SJCRH30 (cell line): ENCODE data around the gene GRIK4. TPM values are rescaled to one million over a fixed set of nuclear protein-coding genes. Genes with fewer than 3 reads are reported as not detected.

Experiments
- DNase-seq, 2 experiments: peaks; one replicate each; pipeline ENCODE4 v3.0.0-alpha.2; 2015 to 2020
- H3K27ac ChIP-seq: fragments of 250-450 bp; sonication (Bioruptor Pico); 2 replicates; pipeline ENCODE4 v1.5.1; 2020; ENCODE audit warnings: mild to moderate bottlenecking, moderate library complexity
- H3K27me3 ChIP-seq: fragments of 250-450 bp; sonication (Bioruptor Pico); 2 replicates; pipeline ENCODE4 v1.5.1; 2020; ENCODE audit warnings: mild to moderate bottlenecking, moderate library complexity
- H3K36me3 ChIP-seq: fragments of 250-450 bp; sonication (Bioruptor Pico); 2 replicates; pipeline ENCODE4 v1.5.1; 2020; ENCODE audit warnings: mild to moderate bottlenecking, moderate library complexity
- H3K4me1 ChIP-seq: fragments of 250-450 bp; sonication (Bioruptor Pico); 2 replicates; pipeline ENCODE4 v1.5.1; 2020; ENCODE audit warnings: mild to moderate bottlenecking, moderate library complexity
- H3K4me3 ChIP-seq: fragments of 250-450 bp; sonication (Bioruptor Pico); 2 replicates; pipeline ENCODE4 v1.5.1; 2020; ENCODE audit warnings: mild to moderate bottlenecking, moderate library complexity
- H3K9me3 ChIP-seq: fragments of 250-450 bp; sonication (Bioruptor Pico); replicated peaks from 2 replicates; pipeline ENCODE4 v1.5.1; 2020; ENCODE audit warnings: mild to moderate bottlenecking, moderate library complexity
- total RNA-seq: library from RNA; depleted of rRNA; stranded (reverse); fragments of >200 nt; shearing (Covaris generic); gene quantifications from 2 replicates; pipeline ENCODE4 v1.2.3, GENCODE V29; 2014

The GRIK4 gene
- total RNA-seq, 1 experiment from 2014 or later, result not detected

DNA sequence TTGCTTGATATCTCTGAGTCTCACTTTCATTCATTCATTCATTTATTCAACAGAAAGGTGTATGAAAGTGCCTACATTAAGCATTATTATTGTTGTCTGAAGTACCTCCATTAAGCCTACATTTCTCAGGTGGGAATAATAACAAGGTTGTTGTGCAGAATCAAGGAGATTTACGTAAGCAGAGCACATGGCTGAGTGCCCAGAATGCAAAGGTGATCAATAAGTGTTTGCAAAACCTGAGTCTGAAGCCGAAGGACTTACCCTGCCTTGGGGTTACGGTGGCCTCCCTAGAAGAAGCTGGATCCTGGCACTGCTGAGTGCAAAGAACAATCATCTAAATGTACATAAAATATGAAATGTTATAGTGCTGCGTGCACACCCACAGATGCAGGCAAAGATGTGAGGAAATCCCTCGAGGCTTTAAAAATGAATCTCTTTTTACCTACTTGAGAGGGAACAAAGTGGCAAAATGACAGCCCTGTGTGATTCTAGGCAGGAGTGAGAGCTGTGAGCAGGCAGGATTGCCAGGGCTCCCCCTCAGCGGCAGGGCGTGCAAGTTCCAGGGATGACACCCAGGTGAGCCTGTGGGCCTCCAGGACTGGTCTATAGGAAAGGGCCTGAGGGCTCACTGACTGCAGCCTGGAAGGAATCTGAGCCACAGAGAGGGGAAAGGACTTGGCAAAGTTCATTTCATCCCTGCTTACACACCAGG is 379.2 kb downstream of the GRIK4 start:
- Histone ChIP-seq H3K4me3 (no peak overlapping the region), H3K27ac (no peak overlapping the region), H3K9me3 (no peaks in the 10 kb centered on the region), H3K36me3 (no peaks in the 10 kb centered on the region), H3K4me1 (no peaks in the 10 kb centered on the region), H3K27me3 (no peaks in the 10 kb centered on the region)
- DNase-seq, result no peak

DNA sequence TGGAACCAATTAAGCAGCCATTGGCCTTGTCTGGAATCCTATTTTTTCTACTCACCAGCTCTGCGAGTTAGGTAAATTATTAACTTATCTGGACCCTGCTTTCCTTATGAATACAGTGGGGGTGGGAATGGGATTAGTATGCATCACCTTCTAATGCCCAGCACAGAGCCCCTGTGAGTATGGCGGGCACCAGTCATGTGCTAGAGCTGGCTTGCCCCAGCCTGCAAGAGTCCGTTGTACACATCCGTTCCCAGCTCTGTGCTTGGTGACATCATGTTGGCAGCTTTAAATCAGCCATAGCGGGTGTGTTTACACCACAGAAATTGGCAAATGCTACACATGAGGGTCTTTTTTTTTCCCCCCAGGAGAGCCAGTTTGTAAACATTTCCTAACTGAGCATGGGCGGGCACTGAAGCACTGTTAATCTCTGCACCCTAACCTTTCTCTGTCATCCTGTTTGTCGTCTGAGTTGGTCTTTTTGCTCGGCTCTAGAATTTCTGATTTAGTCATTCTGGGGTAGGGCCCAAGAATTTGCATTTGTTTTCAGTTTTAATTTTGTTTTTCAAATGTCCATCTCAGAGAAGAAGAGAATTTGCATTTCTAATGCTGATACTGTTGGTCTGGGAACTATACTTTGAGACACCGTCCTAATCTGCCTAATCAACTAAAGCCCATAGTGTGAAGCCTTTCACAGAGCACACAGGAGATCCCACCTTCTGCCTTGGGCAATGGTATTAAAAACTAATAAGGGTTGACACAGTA is 382.1 kb downstream of the GRIK4 start:
- Histone ChIP-seq H3K4me3 (no peak overlapping the region), H3K9me3 (no peaks in the 10 kb centered on the region), H3K36me3 (no peaks in the 10 kb centered on the region), H3K27ac (no peak overlapping the region), H3K27me3 (no peaks in the 10 kb centered on the region), H3K4me1 (no peaks in the 10 kb centered on the region)
- DNase-seq, result no peak

DNA sequence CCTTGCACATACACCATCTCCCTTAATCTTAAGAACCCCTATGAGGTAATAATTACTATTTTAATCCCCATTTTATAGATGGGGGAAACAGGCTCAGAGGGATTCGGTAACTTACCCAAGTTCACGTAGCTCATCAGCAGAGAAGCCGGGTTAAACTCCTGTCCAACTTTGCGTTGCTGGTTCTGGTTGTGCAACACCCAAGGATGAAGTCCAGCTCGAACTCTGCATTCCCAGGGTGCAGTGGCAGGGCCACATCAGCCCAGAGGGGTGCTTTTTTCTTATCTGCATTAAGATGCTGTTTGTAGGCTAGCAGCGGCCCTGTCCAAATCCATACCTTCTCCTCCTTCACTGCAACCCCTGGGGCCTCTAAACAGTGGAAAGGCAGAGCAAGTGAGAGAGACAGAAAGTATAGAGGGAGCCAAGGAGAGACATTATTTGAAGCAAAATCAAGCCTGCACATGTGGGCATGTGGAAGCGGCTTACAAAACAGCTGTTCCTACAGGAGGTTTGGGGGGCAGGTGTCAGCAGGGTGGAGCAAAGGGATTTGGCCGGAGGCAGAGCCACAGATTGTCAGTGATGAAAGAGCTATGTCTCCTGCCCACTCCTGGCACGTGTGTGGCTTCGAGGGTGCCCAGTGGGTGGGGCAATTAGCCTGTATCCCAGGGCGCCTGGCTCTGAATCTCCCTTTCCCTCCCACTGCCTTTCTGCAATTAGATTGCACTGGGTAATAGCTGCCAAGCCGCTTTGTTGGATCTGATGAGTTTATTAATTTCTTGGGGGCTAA is 382.8 kb downstream of the GRIK4 start:
- Histone ChIP-seq H3K27me3 (no peaks in the 10 kb centered on the region), H3K4me1 (no peaks in the 10 kb centered on the region), H3K36me3 (no peaks in the 10 kb centered on the region), H3K27ac (no peak overlapping the region), H3K4me3 (no peak overlapping the region), H3K9me3 (no peaks in the 10 kb centered on the region)
- DNase-seq, result peak; percentile 22 to 44

DNA sequence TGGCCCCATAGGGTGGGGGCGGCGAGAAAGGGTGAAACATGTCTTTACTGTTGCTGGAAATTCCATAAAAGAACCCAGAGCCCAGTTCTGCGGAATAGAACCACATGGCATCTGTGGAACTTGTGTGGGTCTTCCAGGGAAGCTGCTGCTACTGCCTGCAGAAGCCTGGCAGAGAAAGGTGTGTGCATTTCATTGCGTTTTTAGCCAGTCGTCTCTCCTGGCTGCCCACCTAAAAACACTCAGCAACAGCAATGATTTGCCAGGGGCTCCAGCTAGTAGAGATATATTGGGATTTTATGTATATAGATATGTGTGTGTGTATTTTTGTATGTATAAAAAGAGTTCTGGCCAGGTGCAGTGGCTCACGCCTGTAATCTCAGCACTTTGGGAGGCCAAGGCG is 385.1 kb downstream of the GRIK4 start:
- no peaks in the 10 kb centered on the region for H3K27me3 ChIP-seq
- no peak for DNase-seq

DNA sequence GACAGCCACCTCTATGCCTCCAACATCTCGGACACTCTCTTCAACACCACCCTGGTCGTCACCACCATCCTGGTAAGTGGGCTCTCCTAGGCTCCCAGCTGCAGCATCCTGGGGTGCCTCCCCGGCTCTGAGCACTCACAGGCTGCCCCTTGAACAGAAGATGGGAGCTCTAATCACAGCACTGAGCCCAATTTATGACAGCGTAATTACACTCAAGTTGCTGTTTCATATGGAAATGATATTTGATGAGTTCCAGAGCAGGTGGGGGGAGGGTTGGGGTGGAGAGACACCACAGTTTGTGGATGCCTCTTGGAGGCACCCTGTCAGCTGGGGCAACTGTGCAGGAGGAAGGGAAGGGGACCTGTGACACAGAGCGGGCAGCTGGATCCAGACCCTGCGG is 387.0 kb downstream of the GRIK4 start:
- H3K9me3 ChIP-seq, result no peaks in the 10 kb centered on the region
- no peaks in the 10 kb centered on the region for H3K36me3 ChIP-seq
- no peak for DNase-seq
- H3K4me3 ChIP-seq, result no peak overlapping the region
- H3K27ac ChIP-seq, result no peak overlapping the region
- no peaks in the 10 kb centered on the region for H3K27me3 ChIP-seq
- no peaks in the 10 kb centered on the region for H3K4me1 ChIP-seq

More for the DNA sequence above, 385.1 kb downstream of the GRIK4 start:
- no peak overlapping the region for H3K4me3 ChIP-seq
- no peaks in the 10 kb centered on the region for H3K4me1 ChIP-seq
- H3K9me3 ChIP-seq, result no peaks in the 10 kb centered on the region
- no peaks in the 10 kb centered on the region for H3K36me3 ChIP-seq
- no peak overlapping the region for H3K27ac ChIP-seq

DNA sequence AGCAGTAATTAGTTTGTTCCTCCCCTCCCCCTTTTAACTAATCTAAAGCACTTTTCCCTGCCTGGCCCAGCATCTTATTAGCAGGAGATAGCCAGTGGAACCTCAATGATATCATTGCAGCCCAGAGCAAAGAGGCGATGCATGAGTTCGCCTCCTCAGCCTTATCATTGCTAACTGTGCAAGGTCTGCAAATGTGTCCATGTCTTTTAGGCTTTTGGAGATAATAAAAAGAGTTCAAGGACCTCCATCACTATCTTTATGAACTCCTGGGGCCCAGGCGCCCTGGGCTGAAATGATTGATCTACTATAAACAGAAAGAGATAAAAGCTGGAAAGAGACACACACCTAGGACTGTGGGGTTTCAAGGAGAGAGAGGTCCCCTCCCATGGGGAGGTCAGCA is 388.2 kb downstream of the GRIK4 start:
- DNase-seq, result no peak
- Histone ChIP-seq H3K4me3 (no peak overlapping the region), H3K9me3 (no peaks in the 10 kb centered on the region), H3K27me3 (no peaks in the 10 kb centered on the region), H3K4me1 (no peaks in the 10 kb centered on the region), H3K36me3 (no peaks in the 10 kb centered on the region), H3K27ac (no peak overlapping the region)

DNA sequence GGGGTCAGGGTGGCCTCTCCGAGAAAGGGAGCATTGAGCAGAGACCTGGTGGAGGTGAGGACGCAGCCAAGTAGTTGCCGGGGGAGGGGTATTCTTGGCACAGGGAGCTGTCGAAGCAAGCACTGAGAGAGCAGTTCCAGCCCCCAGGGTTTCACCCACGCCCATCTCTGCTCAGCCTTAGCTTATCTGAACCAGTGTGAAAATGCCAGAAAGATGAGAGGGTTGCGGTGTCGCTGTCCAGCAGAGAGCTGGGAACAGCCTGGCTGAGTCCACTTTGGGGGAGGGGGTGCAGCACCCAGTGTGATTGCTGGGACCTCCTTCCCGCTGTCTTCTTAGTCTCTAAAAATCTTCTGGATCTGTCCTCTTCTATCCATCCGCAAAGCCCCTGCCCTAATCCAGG is 389.1 kb downstream of the GRIK4 start:
- DNase-seq, result no peak
- no peaks in the 10 kb centered on the region for H3K27me3 ChIP-seq
- no peak overlapping the region for H3K27ac ChIP-seq
- H3K4me3 ChIP-seq, result no peak overlapping the region
- no peaks in the 10 kb centered on the region for H3K9me3 ChIP-seq
- H3K36me3 ChIP-seq, result no peaks in the 10 kb centered on the region
- no peaks in the 10 kb centered on the region for H3K4me1 ChIP-seq

DNA sequence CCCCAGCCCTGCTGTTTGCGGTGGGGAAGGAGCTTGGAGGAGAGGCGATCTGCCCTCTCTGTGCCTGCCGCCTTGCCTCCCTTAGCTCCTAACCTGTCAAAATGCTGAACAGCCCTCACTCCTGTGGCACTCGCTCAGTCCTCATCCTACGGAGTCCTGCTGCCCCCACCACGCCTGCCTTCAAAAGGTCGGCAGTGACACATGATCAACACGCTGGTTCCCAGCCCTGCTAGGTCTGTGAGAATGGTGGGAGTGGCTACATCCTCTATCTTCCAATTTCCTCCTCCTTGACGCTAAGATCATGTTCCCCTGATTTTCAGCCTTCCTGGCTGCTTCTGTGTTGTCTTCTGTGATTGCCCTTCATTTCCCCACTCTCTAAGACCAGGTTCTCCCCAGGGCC is 392.1 kb downstream of the GRIK4 start:
- Histone ChIP-seq H3K27me3 (no peaks in the 10 kb centered on the region), H3K4me1 (no peaks in the 10 kb centered on the region), H3K36me3 (no peaks in the 10 kb centered on the region), H3K9me3 (no peaks in the 10 kb centered on the region), H3K27ac (no peak overlapping the region), H3K4me3 (no peak overlapping the region)
- no peak for DNase-seq

DNA sequence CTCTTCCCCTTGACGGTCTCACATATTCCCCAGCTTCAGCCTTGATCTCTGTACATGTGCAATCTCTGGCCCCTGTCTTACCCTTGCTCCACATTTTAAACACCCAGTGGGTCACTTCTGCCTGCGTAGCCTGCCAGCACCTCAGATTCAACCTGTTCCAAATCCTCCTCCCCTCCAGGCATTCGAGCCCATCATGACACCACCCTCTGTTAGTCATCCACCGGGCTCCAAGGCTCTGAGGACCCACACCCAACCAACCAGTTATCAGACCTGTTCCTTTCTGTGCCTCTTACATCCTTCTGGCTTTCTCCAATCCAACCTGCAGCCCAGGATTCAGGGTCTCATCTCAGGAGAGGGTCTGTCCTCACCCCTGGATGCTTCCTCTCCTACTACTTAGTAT is 392.6 kb downstream of the GRIK4 start:
- Histone ChIP-seq H3K4me3 (no peak overlapping the region), H3K9me3 (no peaks in the 10 kb centered on the region), H3K36me3 (no peaks in the 10 kb centered on the region), H3K27ac (no peak overlapping the region), H3K27me3 (no peaks in the 10 kb centered on the region), H3K4me1 (no peaks in the 10 kb centered on the region)
- DNase-seq, result no peak

DNA sequence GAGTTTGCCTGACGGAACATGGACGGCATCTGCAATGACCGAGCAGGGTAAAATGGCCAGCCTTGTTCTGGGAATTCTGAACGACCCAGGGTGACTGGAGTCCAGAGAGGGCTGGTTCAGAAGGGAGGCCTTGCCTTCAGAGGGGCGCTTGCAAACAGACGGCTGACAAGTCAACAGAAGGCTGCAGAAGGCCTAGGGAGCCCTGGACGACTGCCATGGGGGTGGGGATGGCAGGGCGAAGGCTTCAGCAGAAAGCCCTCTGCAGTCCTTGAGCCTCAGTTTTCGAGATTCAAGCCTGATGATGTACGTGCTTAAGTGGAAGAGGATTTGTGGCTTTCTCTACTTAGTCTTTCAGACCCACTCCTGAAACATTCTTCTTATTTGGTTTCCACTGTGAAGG is 395.2 kb downstream of the GRIK4 start:
- H3K36me3 ChIP-seq, result no peaks in the 10 kb centered on the region
- no peaks in the 10 kb centered on the region for H3K4me1 ChIP-seq
- H3K9me3 ChIP-seq, result no peaks in the 10 kb centered on the region
- H3K27me3 ChIP-seq, result no peaks in the 10 kb centered on the region
- H3K27ac ChIP-seq, result no peak overlapping the region
- no peak overlapping the region for H3K4me3 ChIP-seq
- DNase-seq, result no peak

DNA sequence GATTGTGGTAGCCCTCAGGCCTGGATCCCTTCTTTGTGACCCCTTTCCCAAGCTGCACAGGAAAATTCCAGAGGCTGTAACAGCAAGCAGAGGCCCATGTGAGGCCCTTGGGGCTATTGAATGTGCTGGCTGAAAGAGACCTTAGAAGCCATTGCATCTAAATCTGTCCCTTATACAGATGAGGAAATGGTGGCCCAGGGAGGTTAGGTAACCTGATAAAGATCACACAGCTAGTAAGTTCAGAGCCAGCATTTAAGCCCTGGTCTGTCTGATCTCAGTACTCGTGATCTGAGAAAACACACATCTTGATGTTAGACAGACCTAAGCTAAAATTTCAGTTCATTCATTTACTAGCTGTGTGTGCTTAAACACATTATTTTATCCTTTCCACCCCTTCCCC is 396.4 kb downstream of the GRIK4 start:
- no peak overlapping the region for H3K27ac ChIP-seq
- H3K27me3 ChIP-seq, result no peaks in the 10 kb centered on the region
- no peaks in the 10 kb centered on the region for H3K9me3 ChIP-seq
- no peaks in the 10 kb centered on the region for H3K4me1 ChIP-seq
- H3K36me3 ChIP-seq, result no peaks in the 10 kb centered on the region
- no peak for DNase-seq
- H3K4me3 ChIP-seq, result no peak overlapping the region

DNA sequence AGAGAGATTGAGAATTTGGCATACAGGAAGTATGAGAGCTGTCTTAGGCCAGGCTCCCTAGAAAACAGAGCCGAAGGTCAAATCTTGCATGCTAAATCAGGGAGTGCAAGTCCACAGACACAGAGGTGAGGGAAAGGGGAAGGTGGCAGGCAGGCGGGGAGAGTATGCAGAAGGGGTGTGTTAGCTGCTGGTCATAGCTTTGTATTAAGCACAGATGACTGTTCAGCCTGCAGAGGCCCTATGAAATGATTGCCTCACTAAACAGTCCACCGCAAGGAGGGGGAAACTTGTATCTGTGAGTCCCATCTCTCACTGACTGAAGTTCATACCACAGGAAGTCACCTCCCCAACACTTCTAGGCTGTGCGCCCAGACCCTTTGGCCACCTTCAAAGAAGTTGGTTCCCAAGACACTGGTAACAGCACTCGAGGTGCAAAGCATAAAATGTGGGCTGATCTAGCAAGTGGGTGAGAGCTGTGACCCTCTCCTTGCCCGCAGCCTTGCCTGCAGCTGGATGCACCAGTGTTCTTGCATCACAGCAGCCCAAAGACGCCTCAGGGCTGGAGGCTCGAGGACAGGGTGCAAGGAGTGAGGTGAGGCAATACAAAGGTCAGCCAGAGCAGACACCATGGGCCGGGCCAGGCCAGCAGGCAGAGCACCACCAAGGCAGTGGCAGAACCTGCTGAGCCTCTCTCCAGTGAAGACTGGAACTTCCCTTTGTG is 397.1 kb downstream of the GRIK4 start:
- Histone ChIP-seq H3K9me3 (no peaks in the 10 kb centered on the region), H3K4me3 (no peak overlapping the region), H3K36me3 (no peaks in the 10 kb centered on the region), H3K4me1 (no peaks in the 10 kb centered on the region), H3K27ac (no peak overlapping the region), H3K27me3 (no peaks in the 10 kb centered on the region)
- DNase-seq, result no peak

DNA sequence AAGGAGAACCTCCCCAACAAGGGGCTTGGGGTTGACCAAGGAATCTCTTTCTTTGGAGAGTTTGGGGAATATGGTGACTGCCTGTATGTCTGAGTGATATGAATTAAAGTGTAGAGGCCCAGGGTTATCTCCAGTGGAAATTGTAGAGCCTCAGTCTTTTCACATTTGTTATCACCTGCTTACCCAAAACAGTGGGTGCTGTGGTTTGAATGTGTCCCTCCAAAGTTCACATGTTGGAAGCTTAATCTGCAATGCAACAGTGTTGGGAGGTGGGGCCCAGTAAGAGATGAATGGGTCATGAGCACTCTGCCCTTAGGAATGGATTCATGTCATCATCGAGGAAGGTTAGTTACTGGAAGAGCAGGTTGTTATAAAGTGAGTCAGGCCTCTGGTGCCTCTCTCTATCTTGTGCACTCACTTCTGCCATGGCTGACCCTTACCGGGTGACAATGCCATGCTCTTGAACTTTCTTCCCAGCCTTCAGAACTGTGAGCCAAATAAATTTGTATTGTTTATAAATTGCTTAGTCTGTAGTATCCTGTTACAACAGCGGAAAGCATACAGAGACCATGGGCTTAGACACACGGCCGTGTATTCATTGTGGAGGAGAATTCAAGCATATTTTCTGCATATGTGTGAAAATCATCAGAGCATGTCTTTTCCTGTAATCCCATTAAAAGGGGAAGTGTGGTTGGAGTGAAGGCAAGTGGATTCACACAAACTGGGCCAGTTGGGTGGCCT is 398.3 kb downstream of the GRIK4 start:
- no peak overlapping the region for H3K4me3 ChIP-seq
- no peaks in the 10 kb centered on the region for H3K4me1 ChIP-seq
- no peak overlapping the region for H3K27ac ChIP-seq
- no peak for DNase-seq
- no peaks in the 10 kb centered on the region for H3K27me3 ChIP-seq
- no peaks in the 10 kb centered on the region for H3K9me3 ChIP-seq
- no peaks in the 10 kb centered on the region for H3K36me3 ChIP-seq

DNA sequence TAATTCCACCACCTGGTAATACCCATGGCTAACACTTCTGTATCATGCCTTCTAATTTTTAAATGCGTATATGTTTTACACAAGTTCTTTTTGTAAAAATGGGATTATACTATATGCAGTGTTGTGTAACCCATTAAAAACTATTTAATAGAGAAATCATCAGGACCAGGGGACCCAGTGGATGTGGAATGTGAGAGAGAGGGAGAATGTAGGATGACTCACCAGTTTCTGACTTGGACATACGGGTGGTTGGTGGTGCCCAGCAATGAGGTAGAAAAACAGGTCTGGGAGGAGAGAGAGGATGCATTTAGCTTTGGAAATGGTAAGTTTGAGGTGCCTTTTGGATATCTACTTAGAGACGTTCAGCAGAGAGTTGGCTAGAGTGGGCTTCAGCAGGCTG is 400.4 kb downstream of the GRIK4 start:
- Histone ChIP-seq H3K9me3 (no peaks in the 10 kb centered on the region), H3K27ac (no peak overlapping the region), H3K4me3 (no peak overlapping the region), H3K36me3 (no peaks in the 10 kb centered on the region), H3K4me1 (no peaks in the 10 kb centered on the region), H3K27me3 (no peaks in the 10 kb centered on the region)
- DNase-seq, result no peak
